Stomach (tissue), 9 donors: ENCODE measurements around the gene CAMK2B. TPM values are rescaled to one million over a fixed set of nuclear protein-coding genes. Genes with fewer than 3 reads are reported as not detected.

Source experiments
- DNase-seq, 2 donors: peaks; one replicate each; pipeline versions ENCODE4 v3.0.0 to v3.0.0-alpha.2; 2013 to 2019
- H3K27ac ChIP-seq, 5 donors: fragments of 200-600 bp in 4 of 5; sonication (generic) in 4 of 5; one replicate each; pipeline ENCODE4 v1.5.1; 2013 to 2019; ENCODE audit warnings: mild to moderate bottlenecking in 1 of 5, moderate library complexity in 1 of 5
- H3K27me3 ChIP-seq, 3 donors: fragments of 200-600 bp; sonication (generic); one replicate each; pipeline ENCODE4 v1.5.1; 2017 to 2019; ENCODE audit warnings: mixed run types in 1 of 3
- H3K36me3 ChIP-seq, 4 donors: fragments of 200-600 bp; sonication (generic); 1 replicate in 3 of 4; 2 replicates in 1 of 4; pipeline ENCODE4 v1.5.1; 2016 to 2019
- H3K4me1 ChIP-seq, 4 donors: fragments of 200-600 bp; sonication (generic); one replicate each; pipeline ENCODE4 v1.5.1; 2016 to 2019
- H3K4me3 ChIP-seq, 4 donors: fragments of 200-600 bp; sonication (generic) in 3 of 4; one replicate each; pipeline ENCODE4 v1.5.1; 2016 to 2019; ENCODE audit warnings: mild to moderate bottlenecking in 1 of 4
- H3K9me3 ChIP-seq, 4 donors: fragments of 200-600 bp; sonication (generic); one replicate each; pipeline ENCODE4 v1.5.1; 2016 to 2019
- EP300 ChIP-seq: sonication (generic); formaldehyde crosslinking; IDR thresholded peaks from one replicate; pipeline ENCODE4 v1.6.1; 2017; ENCODE audit warnings: antibody characterized with exemption
- POLR2A ChIP-seq, 4 donors: fragments of 450-650 bp; IDR thresholded peaks; one replicate each; pipeline ENCODE4 v1.6.1; 2016; ENCODE audit warnings: antibody characterized with exemption in 4 of 4, control low read depth in 2 of 4, mild to moderate bottlenecking in 1 of 4, moderate library complexity in 1 of 4
- POLR2AphosphoS5 ChIP-seq, 3 donors: sonication (generic); formaldehyde crosslinking; IDR thresholded peaks; one replicate each; pipeline ENCODE4 v1.6.1; 2016; ENCODE audit warnings: antibody characterized with exemption in 3 of 3
- WGBS, 5 donors: extraction: QIAGEN DNeasy Blood & Tissue Kit in 3 of 5; methylation state at CpG; one replicate each; pipeline versions ENCODE4 v1.1.5 to v1.1.7; 2013 to 2018; 5-methylcytosine and 5-hydroxymethylcytosine counted together
- intact Hi-C: fragments of 100-400 bp; cut with DNase I; formaldehyde crosslinking; loops from one replicate; pipeline ENCODE4 v1.15.1; 2023; ENCODE audit warnings: low total_unique reads
- polyA plus RNA-seq, 3 donors: library from polyadenylated mRNA; stranded (reverse); fragments of 200-250 nt; gene quantifications; one replicate each; pipeline ENCODE4 v1.2.3, GENCODE V29; 2013
- total RNA-seq, 5 donors: library from RNA; depleted of rRNA; stranded (reverse); fragments of >200 nt; gene quantifications; one replicate each; pipeline versions ENCODE4 v1.1.0 to v1.2.3, GENCODE V29; 2014 to 2016
- TF ChIP-seq, protein P1 (sequence below), 7 experiments: fragments of 450-650 bp in 4 of 7; fragments of 200-600 bp in 3 of 7; sonication (generic) in 3 of 7; IDR thresholded peaks; one replicate each; pipeline ENCODE4 v1.5.1; 2016 to 2019; ENCODE audit warnings: antibody characterized with exemption in 7 of 7, control low read depth in 2 of 7, mild to moderate bottlenecking in 1 of 7
- donor health status: healthy with polysubstance abuse.
- donor health status: Bipolar disorder and iron deficiency.
- donor health status: healthy.

The CAMK2B gene
- total and polyA plus RNA-seq, 8 donors = 0.92 to 28.4 (median 5.4) TPM; not detected in 2

DNA sequence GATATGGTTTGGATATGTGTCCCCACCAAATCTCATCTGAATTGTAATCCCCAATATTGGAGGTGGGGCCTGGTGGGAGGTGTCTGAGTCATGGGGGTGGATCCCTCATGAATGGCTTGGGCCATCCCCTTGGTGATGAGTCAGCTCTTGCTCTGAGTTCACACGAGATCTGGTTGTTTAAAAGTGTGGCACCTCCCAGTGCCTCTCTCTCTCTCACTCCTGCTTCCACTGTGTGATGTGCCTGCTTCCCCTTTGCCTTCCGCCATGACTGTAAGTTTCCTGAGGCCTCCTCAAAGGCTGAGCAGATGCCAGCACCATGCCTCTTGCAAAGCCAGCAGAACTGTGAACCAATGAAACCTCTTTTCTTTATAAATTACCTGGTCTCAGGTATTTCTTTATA, 131.3 kb downstream of the CAMK2B start:
- WGBS, 5 donors = 46 to 56% (median 52%) methylated on average over 2 of the region's 2 CpGs
- Histone ChIP-seq H3K27me3 (peaks cover 0 to 32% (median 0%) of the 10 kb centered on the region in 3 donors), H3K4me3 (no peak overlapping the region), H3K27ac (no peak overlapping the region), H3K36me3 (no peaks in the 10 kb centered on the region), H3K4me1 (no peaks in the 10 kb centered on the region), H3K9me3 (no peaks in the 10 kb centered on the region)
- no peak for DNase-seq
- intact Hi-C loops = loop anchor here (10.0 kb wide), 1 partner anchor 119 kb away; no protein-coding TSS in a partner anchor
- no peak for TF ChIP-seq POLR2A (IDR thresholded peaks at IDR 0.05)
- TF ChIP-seq EP300 = no peak
- TF ChIP-seq, protein P1, sequence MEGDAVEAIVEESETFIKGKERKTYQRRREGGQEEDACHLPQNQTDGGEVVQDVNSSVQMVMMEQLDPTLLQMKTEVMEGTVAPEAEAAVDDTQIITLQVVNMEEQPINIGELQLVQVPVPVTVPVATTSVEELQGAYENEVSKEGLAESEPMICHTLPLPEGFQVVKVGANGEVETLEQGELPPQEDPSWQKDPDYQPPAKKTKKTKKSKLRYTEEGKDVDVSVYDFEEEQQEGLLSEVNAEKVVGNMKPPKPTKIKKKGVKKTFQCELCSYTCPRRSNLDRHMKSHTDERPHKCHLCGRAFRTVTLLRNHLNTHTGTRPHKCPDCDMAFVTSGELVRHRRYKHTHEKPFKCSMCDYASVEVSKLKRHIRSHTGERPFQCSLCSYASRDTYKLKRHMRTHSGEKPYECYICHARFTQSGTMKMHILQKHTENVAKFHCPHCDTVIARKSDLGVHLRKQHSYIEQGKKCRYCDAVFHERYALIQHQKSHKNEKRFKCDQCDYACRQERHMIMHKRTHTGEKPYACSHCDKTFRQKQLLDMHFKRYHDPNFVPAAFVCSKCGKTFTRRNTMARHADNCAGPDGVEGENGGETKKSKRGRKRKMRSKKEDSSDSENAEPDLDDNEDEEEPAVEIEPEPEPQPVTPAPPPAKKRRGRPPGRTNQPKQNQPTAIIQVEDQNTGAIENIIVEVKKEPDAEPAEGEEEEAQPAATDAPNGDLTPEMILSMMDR (IDR thresholded peaks at IDR 0.05) = no peak
- TF ChIP-seq POLR2AphosphoS5 (IDR thresholded peaks at IDR 0.05) = no peak

DNA sequence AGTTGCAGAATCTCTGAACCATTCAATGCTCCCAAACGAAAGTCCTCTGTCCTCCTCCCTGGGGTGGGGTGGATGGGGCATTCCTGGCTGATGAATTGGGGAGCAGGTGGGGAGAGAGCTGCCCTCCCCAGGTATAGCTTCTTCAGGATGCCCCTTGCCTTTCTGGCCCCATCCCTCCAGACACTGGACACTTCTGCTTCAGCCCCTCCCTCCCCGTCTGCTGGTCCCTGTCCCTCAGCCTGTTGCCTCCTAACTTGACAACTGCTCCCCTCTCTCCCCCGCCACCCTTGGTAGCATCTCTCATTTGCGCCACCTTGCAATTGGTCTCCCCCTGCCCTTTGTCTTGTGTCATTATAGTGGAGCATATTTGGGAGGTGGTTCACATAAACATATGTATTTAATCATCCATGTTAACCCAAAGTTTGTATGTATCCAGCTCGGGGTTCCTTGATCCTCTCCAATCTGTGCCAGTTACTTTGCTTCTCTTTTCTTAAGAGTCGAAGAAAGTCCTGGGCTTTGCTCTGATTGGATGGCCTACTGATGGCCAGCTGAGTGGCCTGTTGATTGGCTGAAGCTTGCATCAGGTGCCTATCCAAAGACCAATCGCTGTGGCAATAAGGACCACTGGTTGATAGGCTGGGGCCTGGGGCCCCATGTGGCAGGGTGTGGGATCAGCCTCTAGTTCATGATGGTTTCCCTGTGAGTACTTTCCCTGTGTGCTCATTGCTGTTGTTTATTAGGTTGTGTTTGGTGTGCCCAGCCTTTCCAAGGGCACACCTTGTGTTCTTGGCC, 132.2 kb downstream of the CAMK2B start:
- 84 to 90% (median 89%) methylated on average over 7 of the region's 7 CpGs for WGBS, 5 donors
- H3K36me3 ChIP-seq = no peaks in the 10 kb centered on the region
- peaks cover 0 to 32% (median 0%) of the 10 kb centered on the region in 3 donors for H3K27me3 ChIP-seq
- H3K9me3 ChIP-seq = no peaks in the 10 kb centered on the region
- DNase-seq = no peak
- H3K4me1 ChIP-seq = no peaks in the 10 kb centered on the region
- no peak overlapping the region for H3K27ac ChIP-seq
- intact Hi-C loops = loop anchor here (10.0 kb wide), 1 partner anchor 118 kb away; no protein-coding TSS in a partner anchor
- no peak overlapping the region for H3K4me3 ChIP-seq
- no peak for TF ChIP-seq EP300
- TF ChIP-seq POLR2AphosphoS5 (IDR thresholded peaks at IDR 0.05) = no peak
- no peak for TF ChIP-seq POLR2A (IDR thresholded peaks at IDR 0.05)
- TF ChIP-seq, protein P1 (IDR thresholded peaks at IDR 0.05) = no peak

DNA sequence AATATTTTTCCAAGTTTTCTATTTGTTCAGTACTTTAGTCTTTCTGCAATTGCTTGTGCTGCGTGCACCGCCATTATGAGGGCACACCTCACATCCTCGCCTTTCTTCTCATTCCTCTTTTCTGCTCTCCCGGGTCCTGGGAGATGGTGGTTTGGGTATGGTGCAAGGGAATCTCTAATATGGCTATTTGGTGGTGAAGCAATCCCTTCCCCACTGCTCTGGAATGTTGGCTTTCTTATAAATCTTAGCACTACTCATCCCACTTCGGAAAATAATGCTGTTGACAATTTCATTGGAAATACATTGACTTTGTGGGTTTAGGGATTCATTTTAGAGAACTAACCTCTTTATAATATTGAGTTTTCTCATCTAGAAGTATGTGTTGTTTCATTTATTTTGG, 134.2 kb downstream of the CAMK2B start:
- Histone ChIP-seq H3K27me3 (peaks cover 0 to 25% (median 0%) of the 10 kb centered on the region in 3 donors), H3K36me3 (no peaks in the 10 kb centered on the region), H3K4me1 (no peaks in the 10 kb centered on the region), H3K9me3 (no peaks in the 10 kb centered on the region), H3K27ac (no peak overlapping the region), H3K4me3 (no peak overlapping the region)
- DNase-seq = no peak
- intact Hi-C loops = loop anchor here (10.0 kb wide), 1 partner anchor 116 kb away; no protein-coding TSS in a partner anchor
- 82 to 91% (median 89%) methylated on average over 5 of the region's 5 CpGs for WGBS, 5 donors
- TF ChIP-seq POLR2A (IDR thresholded peaks at IDR 0.05) = no peak

DNA sequence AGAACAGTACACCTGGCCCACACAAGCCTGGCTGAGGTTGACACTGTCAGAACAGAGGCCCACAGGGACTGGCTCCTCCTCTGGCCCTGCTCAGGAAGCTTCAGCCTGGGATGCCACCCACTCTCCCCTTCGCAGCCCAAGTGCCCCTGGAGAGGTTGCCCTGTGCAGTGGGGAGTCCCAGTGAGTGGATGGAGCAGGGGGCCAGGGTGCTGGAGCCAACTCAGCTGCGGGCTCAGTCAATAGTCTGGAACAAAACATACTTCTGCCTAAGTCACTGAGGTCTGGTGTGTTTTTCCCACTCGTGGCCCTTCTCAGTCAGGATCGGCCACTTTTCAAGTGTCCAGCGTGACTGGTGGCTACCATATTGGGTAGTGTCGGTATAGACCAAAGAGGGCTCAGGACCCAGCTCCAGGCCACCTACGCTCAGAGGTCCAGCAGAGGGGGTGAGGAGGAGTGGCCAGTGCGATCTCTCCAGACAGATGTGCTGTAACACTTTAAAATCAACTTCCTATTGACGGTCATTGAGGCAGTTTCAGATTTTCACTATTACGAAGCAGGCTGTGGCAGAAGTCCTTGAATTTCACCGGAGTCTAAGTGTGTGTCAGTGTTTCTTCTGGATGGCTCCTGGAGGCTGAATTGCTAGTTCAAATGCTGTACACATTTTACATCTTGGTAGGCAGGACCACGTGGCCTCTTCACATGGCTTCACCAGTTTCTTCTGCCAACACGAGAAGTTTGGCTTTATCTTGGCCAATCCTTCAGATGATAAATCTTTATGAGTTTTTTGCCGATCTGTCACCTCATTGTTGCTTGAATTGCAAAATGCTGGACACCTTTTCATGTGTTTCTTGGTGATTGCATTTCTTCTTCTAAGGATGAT, 135.2 kb downstream of the CAMK2B start:
- 76 to 84% (median 82%) methylated on average over 13 to 14 of the region's 14 CpGs for WGBS, 5 donors
- intact Hi-C loops = loop anchor here (10.0 kb wide), 1 partner anchor 115 kb away; no protein-coding TSS in a partner anchor

More for the DNA sequence above, 135.2 kb downstream of the CAMK2B start:
- Histone ChIP-seq H3K27me3 (peaks cover 0 to 32% (median 0%) of the 10 kb centered on the region in 3 donors), H3K4me3 (no peak overlapping the region), H3K9me3 (no peaks in the 10 kb centered on the region), H3K36me3 (no peaks in the 10 kb centered on the region), H3K4me1 (no peaks in the 10 kb centered on the region), H3K27ac (no peak overlapping the region)
- no peak for DNase-seq
- TF ChIP-seq POLR2AphosphoS5 (IDR thresholded peaks at IDR 0.05) (no peak), EP300 (no peak), POLR2A (IDR thresholded peaks at IDR 0.05) (no peak)
- TF ChIP-seq, protein P1 (IDR thresholded peaks at IDR 0.05) = no peak
